GM06990 (cell line): ENCODE results near the gene CACNA1C.
A peak's percentile ranks its signal among the peaks of the same experiment; 100 is the strongest.

ENCODE experiments used
- DNase-seq: peaks from one replicate; pipeline ENCODE4 v3.0.0-alpha.2; 2011; ENCODE audit not compliant: insufficient read length; ENCODE audit errors: extremely low read depth
- H3K27me3 ChIP-seq: replicated peaks from 2 replicates; pipeline ENCODE4 v1.6.0; 2011; ENCODE audit warnings: low read length; ENCODE audit not compliant: control insufficient read depth, insufficient read depth
- H3K36me3 ChIP-seq: 2 replicates; pipeline ENCODE4 v1.5.1; 2011; ENCODE audit warnings: low read length; ENCODE audit not compliant: control insufficient read depth, insufficient read depth
- H3K4me3 ChIP-seq: replicated peaks from 2 replicates; pipeline ENCODE4 v1.5.1; 2011; ENCODE audit warnings: low read depth, mild to moderate bottlenecking, control low read depth, low read length
- CTCF ChIP-seq: IDR thresholded peaks from 2 replicates; pipeline ENCODE4 v1.5.1; 2011; ENCODE audit warnings: low read length, control low read depth, mild to moderate bottlenecking, inconsistent platforms; ENCODE audit not compliant: insufficient read depth, poor library complexity, severe bottlenecking

The CACNA1C gene

GRCh38 chr12:2011643-2012607 lies 40.9 kb upstream of the CACNA1C start:
- Histone ChIP-seq H3K27me3 (no peaks in the 10 kb centered on the region), H3K36me3 (no peaks in the 10 kb centered on the region), H3K4me3 (no peak overlapping the region)
- TF ChIP-seq CTCF, result peak; percentile 4
- DNase-seq, result no peak

- Histone ChIP-seq H3K36me3 (no peaks in the 10 kb centered on the region), H3K27me3 (no peaks in the 10 kb centered on the region), H3K4me3 (no peak overlapping the region)
- DNase-seq, result no peak
- no peak for TF ChIP-seq CTCF
These were observed 39.7 kb upstream of the CACNA1C start for GRCh38 chr12:2013086-2013485.

- no peak for TF ChIP-seq CTCF
These were observed 39.1 kb upstream of the CACNA1C start for GRCh38 chr12:2013527-2014223.

GRCh38 chr12:2014231-2014630 lies 38.6 kb upstream of the CACNA1C start:
- Histone ChIP-seq H3K4me3 (no peak overlapping the region), H3K27me3 (no peaks in the 10 kb centered on the region), H3K36me3 (no peaks in the 10 kb centered on the region)
- DNase-seq, result no peak
- no peak for TF ChIP-seq CTCF

More at GRCh38 chr12:2013527-2014223, 39.1 kb upstream of the CACNA1C start:
- Histone ChIP-seq H3K27me3 (no peaks in the 10 kb centered on the region), H3K4me3 (no peak overlapping the region), H3K36me3 (no peaks in the 10 kb centered on the region)
- no peak for DNase-seq

- H3K27me3 ChIP-seq, result no peaks in the 10 kb centered on the region; the same call in 1 of the 2 replicates
- H3K36me3 ChIP-seq, result no peaks in the 10 kb centered on the region
- H3K4me3 ChIP-seq, result no peak overlapping the region
- no peak for TF ChIP-seq CTCF
- DNase-seq, result no peak
These were observed 35.8 kb upstream of the CACNA1C start for GRCh38 chr12:2016862-2017545.
